GM18505 (cell line): ENCODE measurements around the gene PSMA5.

Experiments used
- ATAC-seq: cut with Tn5 transposase; IDR thresholded peaks from one replicate; pipeline ENCODE4 v1.9.1; 2021; ENCODE audit not compliant: unreplicated experiment
- POLR2A ChIP-seq: IDR thresholded peaks from 4 replicates; pipeline ENCODE4 v1.6.1; 2011; ENCODE audit warnings: borderline replicate concordance; ENCODE audit not compliant: insufficient read depth, insufficient read length; ENCODE audit errors: extremely low read depth

The PSMA5 gene

GRCh38 chr1:109393617-109394233, 32.5 kb downstream of the PSMA5 start:
- no peak for TF ChIP-seq POLR2A
- ATAC-seq, result no peak

- no peak for ATAC-seq
- no peak for TF ChIP-seq POLR2A
Observed at GRCh38 chr1:109392788-109393616, 33.2 kb downstream of the PSMA5 start.

GRCh38 chr1:109392037-109392787, 34.0 kb downstream of the PSMA5 start:
- peak; percentile 7 for ATAC-seq
- no peak for TF ChIP-seq POLR2A

- TF ChIP-seq POLR2A, result no peak
- ATAC-seq, result peak; percentile 78
Observed at GRCh38 chr1:109391626-109392025, 34.6 kb downstream of the PSMA5 start.

GRCh38 chr1:109391157-109391556, 35.1 kb downstream of the PSMA5 start:
- ATAC-seq, result no peak
- no peak for TF ChIP-seq POLR2A

- no peak for ATAC-seq
- no peak for TF ChIP-seq POLR2A
Observed at GRCh38 chr1:109389638-109390341, 36.5 kb downstream of the PSMA5 start.

GRCh38 chr1:109388884-109389637, 37.2 kb downstream of the PSMA5 start:
- TF ChIP-seq POLR2A, result no peak
- no peak for ATAC-seq

- ATAC-seq, result no peak
- TF ChIP-seq POLR2A, result no peak
Observed at GRCh38 chr1:109388208-109388711, 38.0 kb downstream of the PSMA5 start.

GRCh38 chr1:109386054-109386717, 40.1 kb downstream of the PSMA5 start:
- no peak for ATAC-seq
- TF ChIP-seq POLR2A, result no peak

GRCh38 chr1:109385417-109385816, 40.8 kb downstream of the PSMA5 start:
- TF ChIP-seq POLR2A, result no peak
- ATAC-seq, result no peak

GRCh38 chr1:109383854-109384253, 42.4 kb downstream of the PSMA5 start:
- TF ChIP-seq POLR2A, result no peak
- no peak for ATAC-seq

- no peak for ATAC-seq
Observed at GRCh38 chr1:109383087-109383779, 43.0 kb downstream of the PSMA5 start.

GRCh38 chr1:109381573-109381972, 44.7 kb downstream of the PSMA5 start:
- ATAC-seq, result no peak
- TF ChIP-seq POLR2A, result no peak

More at GRCh38 chr1:109383087-109383779, 43.0 kb downstream of the PSMA5 start:
- no peak for TF ChIP-seq POLR2A
